Neural progenitor cell (in vitro differentiated cells): ENCODE results near the gene GP5. TPM values are rescaled to one million over a fixed set of nuclear protein-coding genes. Genes with fewer than 3 reads are reported as not detected.

Experiments used
- DNase-seq: peaks from one replicate; pipeline ENCODE4 v3.0.0-alpha.2; 2016; ENCODE audit warnings: low spot score
- H2AFZ ChIP-seq: fragments of 200-600 bp; sonication (generic); replicated peaks from 2 replicates; pipeline ENCODE4 v1.6.1; 2016; ENCODE audit warnings: antibody characterized with exemption
- H3F3A ChIP-seq: fragments of 200-600 bp; sonication (generic); 2 replicates; pipeline ENCODE4 v1.6.1; 2016; ENCODE audit warnings: antibody characterized with exemption, low read depth
- H3K27ac ChIP-seq: fragments of 200-600 bp; sonication (generic); 2 replicates; pipeline ENCODE4 v1.5.1; 2016; ENCODE audit warnings: mild to moderate bottlenecking
- H3K27me3 ChIP-seq: fragments of 200-600 bp; sonication (generic); 2 replicates; pipeline ENCODE4 v1.6.1; 2016; ENCODE audit warnings: mild to moderate bottlenecking, moderate library complexity
- H3K36me3 ChIP-seq: fragments of 200-600 bp; sonication (generic); 2 replicates; pipeline ENCODE4 v1.5.1; 2016
- H3K4me1 ChIP-seq: fragments of 200-600 bp; sonication (generic); 2 replicates; pipeline ENCODE4 v1.6.1; 2016; ENCODE audit warnings: mixed run types
- H3K4me2 ChIP-seq: fragments of 200-600 bp; sonication (generic); 2 replicates; pipeline ENCODE4 v1.6.1; 2016
- H3K4me3 ChIP-seq: fragments of 200-600 bp; sonication (generic); 2 replicates; pipeline ENCODE4 v1.5.1; 2016
- H3K79me2 ChIP-seq: fragments of 200-600 bp; sonication (generic); 2 replicates; pipeline ENCODE4 v1.6.1; 2016; ENCODE audit warnings: low read depth
- H3K9ac ChIP-seq: fragments of 200-600 bp; sonication (generic); 2 replicates; pipeline ENCODE4 v1.6.1; 2016
- H3K9me3 ChIP-seq: fragments of 200-600 bp; sonication (generic); 2 replicates; pipeline ENCODE4 v1.5.1; 2016; ENCODE audit warnings: low read depth
- H4K20me1 ChIP-seq: fragments of 200-600 bp; sonication (generic); 2 replicates; pipeline ENCODE4 v1.6.1; 2016; ENCODE audit warnings: low read depth
- H3K27ac Mint-ChIP-seq: 3 replicates; pipeline ENCODE4 v1.8.0; 2021; ENCODE audit warnings: mixed read lengths
- H3K27me3 Mint-ChIP-seq: 2 replicates; pipeline ENCODE4 v1.8.0; 2022; ENCODE audit warnings: low read depth, mild to moderate bottlenecking, inconsistent platforms, moderate library complexity, mixed read lengths; ENCODE audit not compliant: insufficient read depth
- H3K36me3 Mint-ChIP-seq: 3 replicates; pipeline ENCODE4 v1.8.0; 2021; ENCODE audit warnings: mixed read lengths
- H3K4me1 Mint-ChIP-seq: 3 replicates; pipeline ENCODE4 v1.8.0; 2021; ENCODE audit warnings: mixed read lengths
- H3K4me3 Mint-ChIP-seq: 3 replicates; pipeline ENCODE4 v1.8.0; 2021; ENCODE audit warnings: mild to moderate bottlenecking, moderate library complexity, mixed read lengths
- H3K9me3 Mint-ChIP-seq: 3 replicates; pipeline ENCODE4 v1.8.0; 2020; ENCODE audit warnings: mixed read lengths
- CTCF ChIP-seq: fragments of 200-600 bp; sonication (generic); IDR thresholded peaks from 2 replicates; pipeline ENCODE4 v1.5.1; 2017; ENCODE audit warnings: antibody characterized with exemption, mild to moderate bottlenecking
- EZH2 ChIP-seq: fragments of 200-600 bp; sonication (generic); IDR thresholded peaks from 2 replicates; pipeline ENCODE4 v1.6.1; 2017; ENCODE audit warnings: antibody characterized with exemption, mild to moderate bottlenecking, moderate library complexity
- EZH2phosphoT487 ChIP-seq: fragments of 200-600 bp; sonication (generic); IDR thresholded peaks from 2 replicates; pipeline ENCODE4 v1.6.1; 2017; ENCODE audit warnings: antibody characterized with exemption
- total RNA-seq: library from RNA; depleted of rRNA; stranded (reverse); fragments of >200 nt; gene quantifications from 2 replicates; pipeline ENCODE4 v1.2.3, GENCODE V29; 2015; ENCODE audit warnings: low replicate concordance

GP5 gene
- total RNA-seq, 1 donor from 2014 or later: not detected

- H3K27ac ChIP-seq: no peak overlapping the region
- no peak overlapping the region for H3K9ac ChIP-seq
- Mint-ChIP-seq H3K27ac (no peak overlapping the region), H3K27me3 (no peaks in the 10 kb centered on the region), H3K4me3 (no peak overlapping the region), H3K36me3 (no peaks in the 10 kb centered on the region), H3K4me1 (peaks cover 38% of the 10 kb centered on the region), H3K9me3 (no peaks in the 10 kb centered on the region)
- no peaks in the 10 kb centered on the region for H3K9me3 ChIP-seq
- no peaks in the 10 kb centered on the region for H3K79me2 ChIP-seq
- no peaks in the 10 kb centered on the region for H3K36me3 ChIP-seq
- DNase-seq: no peak
- H4K20me1 ChIP-seq: no peaks in the 10 kb centered on the region
- no peaks in the 10 kb centered on the region for H3K4me1 ChIP-seq
- no peaks in the 10 kb centered on the region for H3K27me3 ChIP-seq
- peaks cover 49% of the 10 kb centered on the region for H3F3A ChIP-seq
- TF ChIP-seq EZH2 (no peak), EZH2phosphoT487 (no peak), CTCF (no peak)
- H3K4me2 ChIP-seq: no peak overlapping the region
- H2AFZ ChIP-seq: no peak overlapping the region
- H3K4me3 ChIP-seq: no peak overlapping the region
Measured at GRCh38 chr3:194405766-194406165, 6.7 kb upstream of the GP5 start.

- Histone ChIP-seq H3K27ac (no peak overlapping the region), H3F3A (peaks cover 49% of the 10 kb centered on the region), H3K9me3 (no peaks in the 10 kb centered on the region), H4K20me1 (no peaks in the 10 kb centered on the region), H3K4me1 (no peaks in the 10 kb centered on the region), H3K27me3 (peaks cover 6% of the 10 kb centered on the region), H3K9ac (no peak overlapping the region), H3K79me2 (no peaks in the 10 kb centered on the region), H3K36me3 (no peaks in the 10 kb centered on the region), H2AFZ (no peak overlapping the region), H3K4me2 (no peak overlapping the region), H3K4me3 (no peak overlapping the region)
- H3K27ac Mint-ChIP-seq: no peak overlapping the region
- no peaks in the 10 kb centered on the region for H3K9me3 Mint-ChIP-seq
- no peak overlapping the region for H3K4me3 Mint-ChIP-seq
- H3K4me1 Mint-ChIP-seq: peaks cover 30% of the 10 kb centered on the region
- peak; percentile 55 for DNase-seq
- peaks cover 2% of the 10 kb centered on the region for H3K36me3 Mint-ChIP-seq
- H3K27me3 Mint-ChIP-seq: peaks cover 2% of the 10 kb centered on the region
- TF ChIP-seq EZH2 (no peak), EZH2phosphoT487 (no peak), CTCF (peak; percentile 90)
Measured at GRCh38 chr3:194404365-194405140, 5.5 kb upstream of the GP5 start.

- Histone ChIP-seq H3F3A (peaks cover 43% of the 10 kb centered on the region), H3K4me1 (no peaks in the 10 kb centered on the region), H4K20me1 (no peaks in the 10 kb centered on the region), H3K9ac (no peak overlapping the region), H3K27ac (no peak overlapping the region), H3K27me3 (peaks cover 33% of the 10 kb centered on the region), H3K79me2 (no peaks in the 10 kb centered on the region), H3K4me3 (no peak overlapping the region), H3K4me2 (no peak overlapping the region), H2AFZ (no peak overlapping the region), H3K9me3 (no peaks in the 10 kb centered on the region), H3K36me3 (no peaks in the 10 kb centered on the region)
- Mint-ChIP-seq H3K9me3 (no peaks in the 10 kb centered on the region), H3K27me3 (peaks cover 5% of the 10 kb centered on the region), H3K36me3 (peaks cover 2% of the 10 kb centered on the region), H3K4me3 (no peak overlapping the region), H3K27ac (no peak overlapping the region), H3K4me1 (peaks cover 16% of the 10 kb centered on the region)
- DNase-seq: no peak
- TF ChIP-seq EZH2phosphoT487 (no peak), CTCF (no peak), EZH2 (no peak)
Measured at GRCh38 chr3:194401868-194402329, 2.8 kb upstream of the GP5 start.
